Activated CD8-positive, alpha-beta T cell treated with anti-CD3 and anti-CD28 coated beads for 36 hours (primary cell): ENCODE measurements around the gene GPC5. TPM values are rescaled to one million over a fixed set of nuclear protein-coding genes. Genes with fewer than 3 reads are reported as not detected.

Experiments used
- ATAC-seq: fragments of 200-7000 bp; cut with Tn5 transposase; one replicate; pipeline ENCODE4 v1.10.0; 2021; ENCODE audit warnings: mild to moderate bottlenecking, moderate library complexity
- CTCF ChIA-PET: fragments of 350-600 bp; sonication (Branson Sonifier 250); formaldehyde crosslinking; loops from one replicate; lab custom pipeline; 2021; ENCODE audit warnings: antibody characterized with exemption; lab: Charles Lee
- POLR2A ChIA-PET: fragments of 350-600 bp; sonication (Branson Sonifier 250); formaldehyde crosslinking; loops from one replicate; lab custom pipeline; 2021; ENCODE audit warnings: antibody characterized with exemption; lab: Charles Lee
- DNase-seq: peaks from one replicate; pipeline ENCODE4 v3.0.0-alpha.2; 2020
- H3K27ac Mint-ChIP-seq: one replicate; pipeline ENCODE4 v1.8.0; 2021; ENCODE audit warnings: mild to moderate bottlenecking, mixed read lengths
- H3K27me3 Mint-ChIP-seq: one replicate; pipeline ENCODE4 v1.8.0; 2021; ENCODE audit warnings: mixed read lengths
- H3K36me3 Mint-ChIP-seq: one replicate; pipeline ENCODE4 v1.8.0; 2021; ENCODE audit warnings: low read depth, mixed read lengths
- H3K4me1 Mint-ChIP-seq: one replicate; pipeline ENCODE4 v1.8.0; 2021; ENCODE audit warnings: low read depth, mixed read lengths
- H3K4me3 Mint-ChIP-seq: one replicate; pipeline ENCODE4 v1.8.0; 2021; ENCODE audit warnings: mild to moderate bottlenecking, moderate library complexity, mixed read lengths
- H3K9me3 Mint-ChIP-seq: one replicate; pipeline ENCODE4 v1.8.0; 2021; ENCODE audit warnings: mixed read lengths
- intact Hi-C: fragments of 100-400 bp; cut with micrococcal nuclease; formaldehyde crosslinking; loops from one replicate; pipeline ENCODE4 v1.10.0; 2022
- total RNA-seq, 2 experiments: library from RNA; stranded (reverse); gene quantifications; one replicate each; pipeline ENCODE4 v1.2.3, GENCODE V29; 2021
- TF ChIP-seq, protein P1 (sequence below): fragments of 200-600 bp; IDR thresholded peaks from one replicate; pipeline ENCODE4 v1.8.0; 2022; ENCODE audit warnings: antibody characterized with exemption, mild to moderate bottlenecking

GPC5 gene
- total RNA-seq, 2 experiments from 2014 or later: 0.13 to 0.14 TPM

DNA sequence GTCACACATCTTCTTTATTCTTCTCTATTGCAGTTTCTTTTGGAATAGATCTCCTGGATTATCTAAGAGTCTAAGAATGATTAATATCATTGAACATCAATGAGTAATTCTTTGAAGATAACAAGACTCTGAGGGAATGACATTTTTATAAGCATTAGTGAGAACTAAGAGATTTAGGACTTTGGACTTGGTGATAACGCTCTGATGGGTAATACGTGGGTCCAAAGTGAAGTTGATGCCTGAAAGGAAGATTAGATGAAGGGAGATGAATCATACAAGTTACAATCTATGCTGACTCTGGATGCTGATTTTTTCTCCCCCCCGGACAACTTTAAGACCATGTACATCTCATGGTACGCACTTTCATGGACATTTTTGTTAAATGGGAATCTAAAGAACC is 364.5 kb downstream of the GPC5 start:
- H3K4me1 Mint-ChIP-seq: no peaks in the 10 kb centered on the region
- H3K4me3 Mint-ChIP-seq: no peak overlapping the region
- intact Hi-C loops: no loop called here
- H3K27ac Mint-ChIP-seq: no peak overlapping the region
- ATAC-seq (no peak), DNase-seq (no peak)
- ChIA-PET CTCF (no interaction called here), POLR2A (no interaction called here)
- H3K9me3 Mint-ChIP-seq: no peaks in the 10 kb centered on the region
- H3K27me3 Mint-ChIP-seq: no peaks in the 10 kb centered on the region
- TF ChIP-seq, protein P1, sequence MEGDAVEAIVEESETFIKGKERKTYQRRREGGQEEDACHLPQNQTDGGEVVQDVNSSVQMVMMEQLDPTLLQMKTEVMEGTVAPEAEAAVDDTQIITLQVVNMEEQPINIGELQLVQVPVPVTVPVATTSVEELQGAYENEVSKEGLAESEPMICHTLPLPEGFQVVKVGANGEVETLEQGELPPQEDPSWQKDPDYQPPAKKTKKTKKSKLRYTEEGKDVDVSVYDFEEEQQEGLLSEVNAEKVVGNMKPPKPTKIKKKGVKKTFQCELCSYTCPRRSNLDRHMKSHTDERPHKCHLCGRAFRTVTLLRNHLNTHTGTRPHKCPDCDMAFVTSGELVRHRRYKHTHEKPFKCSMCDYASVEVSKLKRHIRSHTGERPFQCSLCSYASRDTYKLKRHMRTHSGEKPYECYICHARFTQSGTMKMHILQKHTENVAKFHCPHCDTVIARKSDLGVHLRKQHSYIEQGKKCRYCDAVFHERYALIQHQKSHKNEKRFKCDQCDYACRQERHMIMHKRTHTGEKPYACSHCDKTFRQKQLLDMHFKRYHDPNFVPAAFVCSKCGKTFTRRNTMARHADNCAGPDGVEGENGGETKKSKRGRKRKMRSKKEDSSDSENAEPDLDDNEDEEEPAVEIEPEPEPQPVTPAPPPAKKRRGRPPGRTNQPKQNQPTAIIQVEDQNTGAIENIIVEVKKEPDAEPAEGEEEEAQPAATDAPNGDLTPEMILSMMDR: no peak
- no peaks in the 10 kb centered on the region for H3K36me3 Mint-ChIP-seq

DNA sequence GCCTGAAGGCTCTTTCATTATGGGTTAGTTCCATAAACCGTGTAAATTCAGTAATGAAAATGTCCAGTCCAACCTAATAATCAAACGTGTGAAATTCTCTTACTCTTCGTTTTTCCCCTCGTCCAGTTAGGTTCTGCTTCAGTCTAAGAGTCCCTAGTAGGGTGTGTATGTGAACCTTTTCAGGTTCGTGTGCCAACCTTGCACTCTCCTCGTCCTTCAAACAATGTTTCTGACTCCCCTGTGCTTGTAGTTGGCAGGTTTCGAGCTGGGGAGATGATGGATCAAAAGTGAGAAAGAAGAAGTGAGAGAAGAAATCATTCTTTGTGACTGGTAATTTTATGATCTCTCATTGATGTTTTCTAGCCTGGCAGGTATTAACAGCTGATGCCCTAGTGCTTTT is 366.1 kb downstream of the GPC5 start:
- ChIA-PET CTCF (no interaction called here), POLR2A (no interaction called here)
- ATAC-seq (no peak), DNase-seq (no peak)
- Mint-ChIP-seq H3K36me3 (no peaks in the 10 kb centered on the region), H3K27me3 (no peaks in the 10 kb centered on the region), H3K4me1 (no peaks in the 10 kb centered on the region), H3K27ac (no peak overlapping the region), H3K9me3 (no peaks in the 10 kb centered on the region), H3K4me3 (no peak overlapping the region)
- intact Hi-C loops: no loop called here
- TF ChIP-seq, protein P1: no peak

- Mint-ChIP-seq H3K9me3 (no peaks in the 10 kb centered on the region), H3K4me3 (no peak overlapping the region), H3K27me3 (no peaks in the 10 kb centered on the region), H3K27ac (no peak overlapping the region), H3K36me3 (no peaks in the 10 kb centered on the region), H3K4me1 (no peaks in the 10 kb centered on the region)
- POLR2A ChIA-PET: no interaction called here
- intact Hi-C loops: no loop called here
- ATAC-seq (no peak), DNase-seq (no peak)
- TF ChIP-seq, protein P1: no peak
- CTCF ChIA-PET: no interaction called here
These were observed 369.2 kb downstream of the GPC5 start for GRCh38 chr13:91767651-91768050.

GRCh38 chr13:91768746-91769145 is 370.3 kb downstream of the GPC5 start:
- CTCF ChIA-PET: no interaction called here
- DNase-seq: no peak
- H3K36me3 Mint-ChIP-seq: no peaks in the 10 kb centered on the region
- H3K27me3 Mint-ChIP-seq: no peaks in the 10 kb centered on the region
- TF ChIP-seq, protein P1: no peak
- POLR2A ChIA-PET: no interaction called here
- ATAC-seq: no peak
- H3K4me1 Mint-ChIP-seq: no peaks in the 10 kb centered on the region
- no peak overlapping the region for H3K27ac Mint-ChIP-seq
- no peak overlapping the region for H3K4me3 Mint-ChIP-seq
- H3K9me3 Mint-ChIP-seq: no peaks in the 10 kb centered on the region
- intact Hi-C loops: no loop called here

DNA sequence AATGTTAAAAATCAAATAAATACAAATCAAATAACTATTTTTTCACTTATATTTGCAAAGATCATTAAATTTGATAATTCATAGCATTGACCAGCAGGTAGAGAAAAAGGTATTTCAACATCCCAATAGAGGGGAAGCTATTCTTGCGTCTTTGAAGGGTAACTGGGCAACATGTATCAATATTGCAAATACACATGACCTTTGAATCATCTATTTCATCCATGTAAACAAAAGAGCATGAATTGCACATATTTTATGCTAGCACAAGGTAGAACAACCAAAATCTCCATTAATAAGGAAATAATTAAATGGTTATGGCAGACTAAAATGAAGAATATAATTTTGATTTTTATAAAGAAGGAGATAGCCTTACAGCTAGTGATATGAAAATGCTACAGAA is 372.8 kb downstream of the GPC5 start:
- TF ChIP-seq, protein P1: no peak
- H3K36me3 Mint-ChIP-seq: no peaks in the 10 kb centered on the region
- ATAC-seq (no peak), DNase-seq (no peak)
- CTCF ChIA-PET: no interaction called here
- H3K27ac Mint-ChIP-seq: no peak overlapping the region
- no peaks in the 10 kb centered on the region for H3K27me3 Mint-ChIP-seq
- POLR2A ChIA-PET: no interaction called here
- H3K4me1 Mint-ChIP-seq: no peaks in the 10 kb centered on the region
- intact Hi-C loops: no loop called here
- H3K9me3 Mint-ChIP-seq: no peaks in the 10 kb centered on the region
- H3K4me3 Mint-ChIP-seq: no peak overlapping the region
